Measurements from ENCODE around the gene ANXA2.

DNA sequence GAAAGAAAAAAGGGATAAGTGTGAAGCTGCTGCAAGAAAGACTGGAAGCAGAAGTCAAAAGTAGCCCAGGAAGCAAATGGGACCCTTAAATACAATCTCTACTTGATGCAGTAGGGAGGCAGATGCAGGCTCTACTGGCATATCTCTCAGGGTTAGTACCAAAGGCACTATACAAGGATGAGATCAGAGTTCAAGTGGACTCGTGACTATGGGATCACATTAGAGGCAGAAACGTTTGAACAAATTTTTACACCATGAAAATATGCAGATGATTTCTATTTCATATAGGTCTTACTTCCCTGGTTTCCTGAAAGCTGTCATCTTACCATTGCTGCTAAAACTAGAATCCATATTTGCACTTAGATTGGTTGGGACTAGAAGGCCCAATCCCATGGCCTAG, 27.7 kb upstream of the ANXA2 start:
- TF ChIP-seq, protein P1, sequence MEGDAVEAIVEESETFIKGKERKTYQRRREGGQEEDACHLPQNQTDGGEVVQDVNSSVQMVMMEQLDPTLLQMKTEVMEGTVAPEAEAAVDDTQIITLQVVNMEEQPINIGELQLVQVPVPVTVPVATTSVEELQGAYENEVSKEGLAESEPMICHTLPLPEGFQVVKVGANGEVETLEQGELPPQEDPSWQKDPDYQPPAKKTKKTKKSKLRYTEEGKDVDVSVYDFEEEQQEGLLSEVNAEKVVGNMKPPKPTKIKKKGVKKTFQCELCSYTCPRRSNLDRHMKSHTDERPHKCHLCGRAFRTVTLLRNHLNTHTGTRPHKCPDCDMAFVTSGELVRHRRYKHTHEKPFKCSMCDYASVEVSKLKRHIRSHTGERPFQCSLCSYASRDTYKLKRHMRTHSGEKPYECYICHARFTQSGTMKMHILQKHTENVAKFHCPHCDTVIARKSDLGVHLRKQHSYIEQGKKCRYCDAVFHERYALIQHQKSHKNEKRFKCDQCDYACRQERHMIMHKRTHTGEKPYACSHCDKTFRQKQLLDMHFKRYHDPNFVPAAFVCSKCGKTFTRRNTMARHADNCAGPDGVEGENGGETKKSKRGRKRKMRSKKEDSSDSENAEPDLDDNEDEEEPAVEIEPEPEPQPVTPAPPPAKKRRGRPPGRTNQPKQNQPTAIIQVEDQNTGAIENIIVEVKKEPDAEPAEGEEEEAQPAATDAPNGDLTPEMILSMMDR (IDR thresholded peaks at IDR 0.05): no peak
- no peak for TF ChIP-seq POLR2A (IDR thresholded peaks at IDR 0.05)
